Measurements from ENCODE around the gene MRPS12.
A peak's percentile ranks its signal among the peaks of the same experiment; 100 is the strongest.
"Not testable (repeated sequence)": the region's sequence is repeated elsewhere in the genome, so short reads cannot be mapped to it uniquely, and the experiment has no call there.

MRPS12 gene

GRCh38 chr19:38930776-38931520, at the start of gene MRPS12:
Gene MRPS12, plus strand, starts transcription at chr19:38930944. Its CDS starts 351 bp downstream, at chr19:38931295.
- DNase-seq, result peak; percentile 100

GRCh38 chr19:38883286-38883685, 47.5 kb upstream of the MRPS12 start:
- DNase-seq, result no peak

- not testable (repeated sequence) for DNase-seq
Measured at GRCh38 chr19:38884691-38885090, 46.1 kb upstream of the MRPS12 start.

- DNase-seq, result no peak
Measured at GRCh38 chr19:38888876-38889275, 41.9 kb upstream of the MRPS12 start.

GRCh38 chr19:38889803-38890202, 40.9 kb upstream of the MRPS12 start:
- DNase-seq, result no peak

GRCh38 chr19:38890686-38891085, 40.1 kb upstream of the MRPS12 start:
- no peak for DNase-seq

- DNase-seq, result no peak
Measured at GRCh38 chr19:38891771-38892170, 39.0 kb upstream of the MRPS12 start.

GRCh38 chr19:38892841-38893240, 37.9 kb upstream of the MRPS12 start:
- no peak for DNase-seq

- DNase-seq, result no peak
Measured at GRCh38 chr19:38893341-38893771, 37.4 kb upstream of the MRPS12 start.

GRCh38 chr19:38894968-38895367, 35.8 kb upstream of the MRPS12 start:
- DNase-seq, result no peak

GRCh38 chr19:38898788-38899446, 31.8 kb upstream of the MRPS12 start:
- DNase-seq, result no peak

GRCh38 chr19:38899447-38900201, 31.1 kb upstream of the MRPS12 start, which contains the start of the genes NFKBIB and SIRT2:
Gene NFKBIB, plus strand, starts transcription at chr19:38899969. Its CDS starts 64 bp downstream, at chr19:38900033.
Gene SIRT2, minus strand, starts transcription at chr19:38899618. Its CDS starts 97 bp downstream, at chr19:38899521.
- peak; percentile 100 for DNase-seq

- DNase-seq, result no peak
Measured at GRCh38 chr19:38900202-38900629, 30.5 kb upstream of the MRPS12 start.

- no peak for DNase-seq
Measured at GRCh38 chr19:38900743-38901190, 30.0 kb upstream of the MRPS12 start.

- DNase-seq, result no peak
Measured at GRCh38 chr19:38901683-38902082, 29.1 kb upstream of the MRPS12 start.

- DNase-seq, result no peak
Measured at GRCh38 chr19:38904581-38905539, 25.9 kb upstream of the MRPS12 start.

GRCh38 chr19:38905620-38906019, 25.1 kb upstream of the MRPS12 start:
- DNase-seq, result no peak

GRCh38 chr19:38907227-38907626, 23.5 kb upstream of the MRPS12 start:
- DNase-seq, result no peak

GRCh38 chr19:38907670-38908069, 23.1 kb upstream of the MRPS12 start:
- no peak for DNase-seq

GRCh38 chr19:38908911-38909310, 21.8 kb upstream of the MRPS12 start:
- no peak for DNase-seq

- no peak for DNase-seq
Measured at GRCh38 chr19:38910488-38910887, 20.3 kb upstream of the MRPS12 start.

GRCh38 chr19:38911388-38912001, 19.2 kb upstream of the MRPS12 start:
- DNase-seq, result no peak
